ENCODE data around the gene KIZ. TPM values are rescaled to one million over a fixed set of nuclear protein-coding genes. Genes with fewer than 3 reads are reported as not detected.

The KIZ gene
- total RNA-seq, 1 experiment from 2014 or later: 13.2 TPM

Other genes with a start within 250 kb of the KIZ start
- not detected in 2 replicates for gene LINC00237, start 19.7 kb upstream of the KIZ start, total RNA-seq (2014; rRNA removed; shearing (Covaris generic))
- gene XRN2, start 177.2 kb downstream of the KIZ start, total RNA-seq (2014; rRNA removed; shearing (Covaris generic)): 103 and 111 TPM in 2 replicates

Data from SJSA1 (cell line).